HEK293 (cell line): Measurements from ENCODE around the gene SALL1.

ENCODE experiments used
- FEZF1 ChIP-seq: fragments of 450-650 bp; formaldehyde crosslinking; IDR thresholded peaks from 2 replicates; pipeline ENCODE4 v1.5.1; 2016; ENCODE audit warnings: missing biosample characterization, missing genetic modification characterization
- IKZF3 ChIP-seq: fragments of 450-650 bp; IDR thresholded peaks from 2 replicates; pipeline ENCODE4 v1.5.0; 2018; ENCODE audit warnings: missing biosample characterization, mild to moderate bottlenecking, missing genetic modification characterization, moderate library complexity
- KLF8 ChIP-seq: fragments of 450-650 bp; formaldehyde crosslinking; IDR thresholded peaks from 2 replicates; pipeline ENCODE4 v1.5.1; 2016; ENCODE audit warnings: missing biosample characterization, missing genetic modification characterization
- PRDM10 ChIP-seq: fragments of 450-650 bp; formaldehyde crosslinking; IDR thresholded peaks from 2 replicates; pipeline ENCODE4 v1.5.1; 2016; ENCODE audit warnings: missing biosample characterization, missing genetic modification characterization
- PRDM6 ChIP-seq: fragments of 450-650 bp; formaldehyde crosslinking; IDR thresholded peaks from 2 replicates; pipeline ENCODE4 v1.5.1; 2017; ENCODE audit warnings: missing biosample characterization, missing genetic modification characterization
- TCF7L2 ChIP-seq: IDR thresholded peaks from 2 replicates; pipeline ENCODE4 v1.6.1; 2011; ENCODE audit warnings: low read depth, mild to moderate bottlenecking, inconsistent platforms, low read length, moderate library complexity, borderline replicate concordance
- ZBTB1 ChIP-seq: fragments of 450-650 bp; formaldehyde crosslinking; IDR thresholded peaks from 2 replicates; pipeline ENCODE4 v1.5.1; 2016; ENCODE audit warnings: missing biosample characterization, missing genetic modification characterization
- ZBTB17 ChIP-seq: fragments of 450-650 bp; formaldehyde crosslinking; IDR thresholded peaks from 2 replicates; pipeline ENCODE4 v1.5.1; 2016; ENCODE audit warnings: missing biosample characterization, missing genetic modification characterization
- ZNF114 ChIP-seq: fragments of 450-650 bp; formaldehyde crosslinking; IDR thresholded peaks from 2 replicates; pipeline ENCODE4 v1.5.0; 2017; ENCODE audit warnings: missing biosample characterization, missing genetic modification characterization
- ZNF121 ChIP-seq: fragments of 450-650 bp; formaldehyde crosslinking; IDR thresholded peaks from 2 replicates; pipeline ENCODE4 v1.5.1; 2016; ENCODE audit warnings: missing biosample characterization, missing genetic modification characterization
- ZNF18 ChIP-seq: fragments of 450-650 bp; formaldehyde crosslinking; IDR thresholded peaks from 2 replicates; pipeline ENCODE4 v1.5.1; 2016; ENCODE audit warnings: missing biosample characterization, missing genetic modification characterization
- ZNF274 ChIP-seq, 2 experiments: fragments of 200-500 bp in 1 of 2; fragments of 450-650 bp in 1 of 2; sonication (Bioruptor generic) in 1 of 2; formaldehyde crosslinking in 1 of 2; IDR thresholded peaks; 2 replicates each; pipeline versions ENCODE4 v1.5.1 to v1.6.1; 2014 to 2016; ENCODE audit warnings: borderline replicate concordance in 1 of 2, inconsistent platforms in 1 of 2, low read length in 1 of 2, missing biosample characterization in 1 of 2, missing genetic modification characterization in 1 of 2
- ZNF335 ChIP-seq: fragments of 450-650 bp; formaldehyde crosslinking; conservative IDR thresholded peaks from 2 replicates; pipeline ENCODE4 v1.5.1; 2016; ENCODE audit warnings: missing biosample characterization, missing genetic modification characterization
- ZNF549 ChIP-seq: fragments of 450-650 bp; IDR thresholded peaks from 2 replicates; pipeline ENCODE4 v1.5.1; 2018; ENCODE audit warnings: missing biosample characterization, missing genetic modification characterization, mild to moderate bottlenecking, inconsistent platforms, moderate library complexity
- ZNF560 ChIP-seq: fragments of 450-650 bp; formaldehyde crosslinking; IDR thresholded peaks from 2 replicates; pipeline ENCODE4 v1.5.1; 2017; ENCODE audit warnings: missing biosample characterization, missing genetic modification characterization, borderline replicate concordance
- ZNF776 ChIP-seq: fragments of 450-650 bp; formaldehyde crosslinking; IDR thresholded peaks from 2 replicates; pipeline ENCODE4 v1.5.0; 2017; ENCODE audit warnings: missing biosample characterization, missing genetic modification characterization, borderline replicate concordance
- ZNF843 ChIP-seq: fragments of 450-650 bp; formaldehyde crosslinking; IDR thresholded peaks from 2 replicates; pipeline ENCODE4 v1.5.1; 2016; ENCODE audit warnings: missing biosample characterization, missing genetic modification characterization
- TF ChIP-seq, protein P1 (sequence below): fragments of 450-650 bp; formaldehyde crosslinking; IDR thresholded peaks from 2 replicates; pipeline ENCODE4 v1.5.1; 2016; ENCODE audit warnings: missing biosample characterization, missing genetic modification characterization, low read depth

The SALL1 gene

DNA sequence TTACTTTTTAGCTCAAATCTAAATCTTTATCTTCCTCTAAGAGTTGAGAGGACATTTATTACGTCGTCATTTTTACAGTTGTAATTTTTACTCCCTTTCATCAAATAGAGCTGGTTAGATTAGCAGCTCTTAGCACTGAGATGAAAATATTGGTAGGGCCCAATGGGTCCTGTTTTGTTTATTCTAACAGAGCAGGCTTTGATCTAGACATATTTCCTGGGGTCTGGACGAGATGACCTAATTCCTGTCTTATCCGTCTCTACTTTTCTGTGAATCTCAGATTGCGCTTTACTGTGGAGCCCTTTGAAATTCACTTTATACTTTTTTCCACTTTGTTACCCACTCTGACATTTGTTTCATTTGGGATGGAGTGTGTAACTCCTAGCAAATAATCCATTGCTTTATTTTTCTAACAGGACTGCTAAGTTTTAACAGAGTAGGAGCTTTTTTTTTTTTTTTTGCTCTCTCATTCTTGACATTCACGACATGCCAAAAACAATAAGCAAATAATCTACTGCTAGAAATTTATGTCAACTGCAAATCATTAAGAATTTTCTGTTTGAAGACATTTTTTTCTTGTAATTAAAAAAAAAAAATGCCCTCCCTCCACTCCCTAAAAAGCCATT lies 18.5 kb downstream of the SALL1 start (continued):
- TF ChIP-seq PRDM10 (peak; percentile 87), ZNF843 (tag by site-specific recombination) (0 out of 2 replicates have a peak, but pooled peaks have one; percentile 35), ZNF549 (no peak), PRDM6 (tag by site-specific recombination) (peak; percentile 72), FEZF1 (tag by site-specific recombination) (0 out of 2 replicates have a peak, but pooled peaks have one; percentile 6), ZNF335 (tag by site-specific recombination) (peak; percentile 85), ZNF114 (tag by site-specific recombination) (no peak), ZNF560 (no peak), ZBTB17 (tag by site-specific recombination) (no peak), KLF8 (tag by site-specific recombination) (no peak), ZNF776 (no peak), ZBTB1 (tag by site-specific recombination) (no peak), IKZF3 (tag by site-specific recombination) (no peak), TCF7L2 (peak; percentile 83), ZNF18 (tag by site-specific recombination) (no peak), ZNF274 (IDR thresholded peaks at IDR 0.05; ENCODE audit: low read length) (no peak), ZNF274 (tag by site-specific recombination; IDR thresholded peaks at IDR 0.05; ENCODE audit: borderline replicate concordance) (no peak), ZNF121 (tag by site-specific recombination) (no peak)
- TF ChIP-seq, protein P1, sequence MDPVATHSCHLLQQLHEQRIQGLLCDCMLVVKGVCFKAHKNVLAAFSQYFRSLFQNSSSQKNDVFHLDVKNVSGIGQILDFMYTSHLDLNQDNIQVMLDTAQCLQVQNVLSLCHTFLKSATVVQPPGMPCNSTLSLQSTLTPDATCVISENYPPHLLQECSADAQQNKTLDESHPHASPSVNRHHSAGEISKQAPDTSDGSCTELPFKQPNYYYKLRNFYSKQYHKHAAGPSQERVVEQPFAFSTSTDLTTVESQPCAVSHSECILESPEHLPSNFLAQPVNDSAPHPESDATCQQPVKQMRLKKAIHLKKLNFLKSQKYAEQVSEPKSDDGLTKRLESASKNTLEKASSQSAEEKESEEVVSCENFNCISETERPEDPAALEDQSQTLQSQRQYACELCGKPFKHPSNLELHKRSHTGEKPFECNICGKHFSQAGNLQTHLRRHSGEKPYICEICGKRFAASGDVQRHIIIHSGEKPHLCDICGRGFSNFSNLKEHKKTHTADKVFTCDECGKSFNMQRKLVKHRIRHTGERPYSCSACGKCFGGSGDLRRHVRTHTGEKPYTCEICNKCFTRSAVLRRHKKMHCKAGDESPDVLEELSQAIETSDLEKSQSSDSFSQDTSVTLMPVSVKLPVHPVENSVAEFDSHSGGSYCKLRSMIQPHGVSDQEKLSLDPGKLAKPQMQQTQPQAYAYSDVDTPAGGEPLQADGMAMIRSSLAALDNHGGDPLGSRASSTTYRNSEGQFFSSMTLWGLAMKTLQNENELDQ: no peak
